HG03520 (cell line): Measurements from ENCODE around the gene GGA2.
"Not testable (repeated sequence)": the region's sequence is repeated elsewhere in the genome, so short reads cannot be mapped to it uniquely, and the experiment has no call there.

ENCODE experiments used
- ATAC-seq: cut with Tn5 transposase; IDR thresholded peaks from one replicate; pipeline ENCODE4 v1.9.1; 2021; ENCODE audit warnings: mild to moderate bottlenecking, moderate library complexity; ENCODE audit not compliant: unreplicated experiment

The GGA2 gene

GRCh38 chr16:23482778-23483177 lies 27.5 kb downstream of the GGA2 start:
- no peak for ATAC-seq

GRCh38 chr16:23480257-23480656 lies 30.0 kb downstream of the GGA2 start:
- ATAC-seq = no peak

- no peak for ATAC-seq
These were observed 31.2 kb downstream of the GGA2 start for GRCh38 chr16:23479138-23479537.

- ATAC-seq = no peak
These were observed 31.7 kb downstream of the GGA2 start for GRCh38 chr16:23478566-23478965.

- no peak for ATAC-seq
These were observed 34.0 kb downstream of the GGA2 start for GRCh38 chr16:23476289-23476688.

GRCh38 chr16:23469814-23470213 lies 40.5 kb downstream of the GGA2 start:
- no peak for ATAC-seq

- no peak for ATAC-seq
These were observed 44.0 kb downstream of the GGA2 start for GRCh38 chr16:23466162-23466885.

- ATAC-seq = no peak
These were observed 45.1 kb downstream of the GGA2 start for GRCh38 chr16:23465179-23465578.

- ATAC-seq = no peak
These were observed 46.1 kb downstream of the GGA2 start for GRCh38 chr16:23464196-23464595.

GRCh38 chr16:23462994-23463393 lies 47.3 kb downstream of the GGA2 start:
- ATAC-seq = not testable (repeated sequence)

- no peak for ATAC-seq
These were observed 56.8 kb downstream of the GGA2 start for GRCh38 chr16:23453338-23454052.

GRCh38 chr16:23452572-23453337 lies 57.5 kb downstream of the GGA2 start, which contains the start of gene COG7:
Gene COG7 (minus strand): TSS chr16:23453189. CDS start chr16:23452994, 195 bp downstream.
- ATAC-seq = peak; percentile 78

- no peak for ATAC-seq
These were observed 58.1 kb downstream of the GGA2 start for GRCh38 chr16:23452221-23452571.

GRCh38 chr16:23448392-23448791 lies 61.9 kb downstream of the GGA2 start:
- ATAC-seq = no peak

GRCh38 chr16:23437542-23437941 lies 72.8 kb downstream of the GGA2 start:
- ATAC-seq = not testable (repeated sequence)

GRCh38 chr16:23436951-23437350 lies 73.3 kb downstream of the GGA2 start:
- no peak for ATAC-seq

GRCh38 chr16:23435500-23435899 lies 74.8 kb downstream of the GGA2 start:
- no peak for ATAC-seq

- ATAC-seq = no peak
These were observed 75.9 kb downstream of the GGA2 start for GRCh38 chr16:23434380-23434779.

- ATAC-seq = no peak
These were observed 76.9 kb downstream of the GGA2 start for GRCh38 chr16:23433261-23433920.

- no peak for ATAC-seq
These were observed 77.8 kb downstream of the GGA2 start for GRCh38 chr16:23432176-23433128.
